Cardiac muscle cell (in vitro differentiated cells and primary cell): ENCODE data around the gene HEPACAM2. TPM values are rescaled to one million over a fixed set of nuclear protein-coding genes. Genes with fewer than 3 reads are reported as not detected.
A peak's percentile ranks its signal among the peaks of the same experiment; 100 is the strongest.

Source experiments
- DNase-seq, 2 donors: peaks; one replicate each; pipeline versions ENCODE4 v3.0.0 to v3.0.0-alpha.2; 2010 to 2017; ENCODE audit warnings: low read depth in 1 of 2, low spot score in 1 of 2
- H3K27ac ChIP-seq: fragments of 200-600 bp; sonication (generic); 2 replicates; pipeline ENCODE4 v1.5.1; 2016
- H3K27me3 ChIP-seq: fragments of 200-600 bp; sonication (generic); 2 replicates; pipeline ENCODE4 v1.6.0; 2016; ENCODE audit warnings: control low read depth
- H3K36me3 ChIP-seq: fragments of 200-600 bp; sonication (generic); 2 replicates; pipeline ENCODE4 v1.5.1; 2016; ENCODE audit warnings: control low read depth
- H3K4me1 ChIP-seq: fragments of 200-600 bp; sonication (generic); 2 replicates; pipeline ENCODE4 v1.8.1; 2017; ENCODE audit warnings: low read depth, mild to moderate bottlenecking, mixed run types
- H3K4me3 ChIP-seq: fragments of 200-600 bp; sonication (generic); 2 replicates; pipeline ENCODE4 v1.5.1; 2016; ENCODE audit warnings: mild to moderate bottlenecking
- H3K9me3 ChIP-seq: fragments of 200-600 bp; sonication (generic); 2 replicates; pipeline ENCODE4 v1.5.1; 2017; ENCODE audit warnings: low read depth, mild to moderate bottlenecking, control low read depth
- CTCF ChIP-seq: IDR thresholded peaks from 2 replicates; pipeline ENCODE4 v1.5.1; 2012; ENCODE audit warnings: low read depth, mild to moderate bottlenecking, low read length
- polyA plus RNA-seq: library from polyadenylated mRNA; unstranded; fragments of >200 nt; fragmentation: Nextera tagmentation; extraction: Ambion mirVana; gene quantifications from 2 replicates; pipeline ENCODE4 v1.2.1, GENCODE V29; 2016
- total RNA-seq: library from RNA; depleted of rRNA; stranded (reverse); fragments of >200 nt; gene quantifications from 2 replicates; pipeline ENCODE4 v1.2.3, GENCODE V29; 2016

Gene HEPACAM2
- total and polyA plus RNA-seq, 2 experiments from 2014 or later: not detected

- Histone ChIP-seq H3K4me1 (peaks cover 6% of the 10 kb centered on the region), H3K27ac (no peak overlapping the region), H3K4me3 (no peak overlapping the region)
Measured at GRCh38 chr7:93235541-93235940, 9.3 kb upstream of the HEPACAM2 start.

GRCh38 chr7:93232673-93233018, 6.4 kb upstream of the HEPACAM2 start:
- no peaks in the 10 kb centered on the region for H3K9me3 ChIP-seq
- TF ChIP-seq CTCF: no peak
- H3K36me3 ChIP-seq: no peaks in the 10 kb centered on the region

More at GRCh38 chr7:93235541-93235940, 9.3 kb upstream of the HEPACAM2 start:
- Histone ChIP-seq H3K9me3 (no peaks in the 10 kb centered on the region), H3K27me3 (no peaks in the 10 kb centered on the region), H3K36me3 (no peaks in the 10 kb centered on the region)
- no peak for TF ChIP-seq CTCF
- no peak for DNase-seq

GRCh38 chr7:93231799-93232672, 5.8 kb upstream of the HEPACAM2 start, which contains the start of gene VPS50:
VPS50 (plus strand) TSS chr7:93232366; CDS start chr7:93232468, 102 bp downstream.
- H3K9me3 ChIP-seq: no peaks in the 10 kb centered on the region
- peaks cover 3% of the 10 kb centered on the region for H3K27me3 ChIP-seq
- DNase-seq: peak; percentile 96 to 97
- H3K4me3 ChIP-seq: peak within 1 kb of the TSS; percentile 93
- peaks cover 6% of the 10 kb centered on the region for H3K4me1 ChIP-seq
- no peak for TF ChIP-seq CTCF
- H3K27ac ChIP-seq: peak within 1 kb of the TSS; percentile 71
- H3K36me3 ChIP-seq: no peaks in the 10 kb centered on the region

More at GRCh38 chr7:93232673-93233018, 6.4 kb upstream of the HEPACAM2 start:
- Histone ChIP-seq H3K27me3 (peaks cover 3% of the 10 kb centered on the region), H3K4me1 (peaks cover 6% of the 10 kb centered on the region), H3K27ac (peak overlapping the region; percentile 11), H3K4me3 (peak overlapping the region; percentile 93)
- peak in 1 of 2 donors; percentile 4 for DNase-seq

GRCh38 chr7:93231259-93231658, 5.0 kb upstream of the HEPACAM2 start:
- TF ChIP-seq CTCF: no peak

GRCh38 chr7:93228302-93228701, 2.0 kb upstream of the HEPACAM2 start:
- peak; percentile 76 to 80 for DNase-seq
- H3K27ac ChIP-seq: no peak overlapping the region

More at GRCh38 chr7:93231259-93231658, 5.0 kb upstream of the HEPACAM2 start:
- Histone ChIP-seq H3K9me3 (no peaks in the 10 kb centered on the region), H3K4me1 (peaks cover 6% of the 10 kb centered on the region), H3K4me3 (peak overlapping the region; percentile 93), H3K36me3 (no peaks in the 10 kb centered on the region), H3K27ac (no peak overlapping the region), H3K27me3 (peaks cover 3% of the 10 kb centered on the region)
- peak in 1 of 2 donors; percentile 6 for DNase-seq

More at GRCh38 chr7:93228302-93228701, 2.0 kb upstream of the HEPACAM2 start:
- peak; percentile 62 for TF ChIP-seq CTCF
- peaks cover 6% of the 10 kb centered on the region for H3K4me1 ChIP-seq
- H3K27me3 ChIP-seq: peaks cover 3% of the 10 kb centered on the region
- no peaks in the 10 kb centered on the region for H3K9me3 ChIP-seq
- no peaks in the 10 kb centered on the region for H3K36me3 ChIP-seq
- H3K4me3 ChIP-seq: no peak overlapping the region
